Tibial nerve (tissue), 4 donors: ENCODE results near the gene BICDL1.

Source experiments
- CTCF ChIP-seq, 5 experiments: fragments of 200-600 bp in 3 of 5; fragments of 450-650 bp in 2 of 5; sonication (generic) in 3 of 5; IDR thresholded peaks; one replicate each; pipeline ENCODE4 v1.5.1; 2016 to 2019; ENCODE audit warnings: antibody characterized with exemption in 5 of 5, mild to moderate bottlenecking in 3 of 5, moderate library complexity in 2 of 5
- EP300 ChIP-seq, 2 donors: sonication (generic); formaldehyde crosslinking; IDR thresholded peaks; one replicate each; pipeline ENCODE4 v1.6.1; 2017; ENCODE audit warnings: antibody characterized with exemption in 2 of 2, mild to moderate bottlenecking in 1 of 2

GRCh38 chr12:119989731-119990381, 820 bp downstream of the BICDL1 start:
- no peak for TF ChIP-seq CTCF (IDR thresholded peaks at IDR 0.05)
- TF ChIP-seq EP300 (IDR thresholded peaks at IDR 0.05): no peak
